Activated naive CD4-positive, alpha-beta T cell treated with anti-CD3 and anti-CD28 coated beads, Interleukin-2, amount 10 ng/mL, durations not matched to agents 7 days and 5 days (primary cell): ENCODE data around the gene TFR2.

ENCODE experiments used
- CTCF ChIA-PET: fragments of 350-600 bp; sonication (Branson Sonifier 250); formaldehyde crosslinking; loops from one replicate; lab custom pipeline; 2021; ENCODE audit warnings: antibody characterized with exemption; lab: Charles Lee
- DNase-seq: peaks from one replicate; pipeline ENCODE4 v3.0.0-alpha.2; 2020
- H3K27ac Mint-ChIP-seq: one replicate; pipeline ENCODE4 v1.8.0; 2021; ENCODE audit warnings: mild to moderate bottlenecking, moderate library complexity, mixed read lengths
- H3K27me3 Mint-ChIP-seq: one replicate; pipeline ENCODE4 v1.8.0; 2021; ENCODE audit warnings: mild to moderate bottlenecking, mixed read lengths
- H3K36me3 Mint-ChIP-seq: one replicate; pipeline ENCODE4 v1.8.0; 2021; ENCODE audit warnings: mixed read lengths
- H3K4me1 Mint-ChIP-seq: one replicate; pipeline ENCODE4 v1.8.0; 2021; ENCODE audit warnings: mixed read lengths
- H3K4me3 Mint-ChIP-seq: one replicate; pipeline ENCODE4 v1.8.0; 2021; ENCODE audit warnings: mild to moderate bottlenecking, moderate library complexity, mixed read lengths
- H3K9me3 Mint-ChIP-seq: one replicate; pipeline ENCODE4 v1.8.0; 2021; ENCODE audit warnings: mixed read lengths

Gene TFR2

DNA sequence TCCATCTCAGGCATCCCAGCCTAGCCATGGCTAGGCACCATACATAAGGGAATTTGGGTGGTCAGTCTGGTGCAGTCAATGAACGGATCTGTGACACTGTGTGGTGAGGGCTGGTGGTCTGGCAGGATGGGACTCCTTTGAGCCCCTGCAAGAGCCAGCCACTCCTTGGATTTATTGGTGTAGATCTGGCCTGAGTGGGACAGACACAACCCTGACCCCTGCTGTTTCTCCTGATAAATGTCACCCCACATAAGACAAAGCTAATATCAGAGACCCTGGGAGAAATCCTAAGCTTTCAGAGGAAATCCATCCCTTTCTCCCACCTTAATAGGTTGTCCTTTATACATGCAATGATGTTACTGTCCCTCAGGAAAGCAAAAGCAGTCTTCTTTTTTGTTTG lies 52.9 kb downstream of the TFR2 start:
- H3K4me3 Mint-ChIP-seq = peak overlapping the region; percentile 61
- CTCF ChIA-PET = interaction anchor here (0.8 to 9.1 kb wide), 13 partner anchors 11 to 456 kb away, joined by 3 to 130 read pairs (median 3); partner anchors contain the start of gene AGFG2

GRCh38 chr7:100586266-100587025 lies 54.9 kb downstream of the TFR2 start, which contains the start of gene FBXO24:
Gene FBXO24 (plus strand): TSS chr7:100586328. CDS start chr7:100586626, 298 bp downstream.
- Mint-ChIP-seq H3K4me1 (peaks cover 36% of the 10 kb centered on the region), H3K27ac (peak within 1 kb of the TSS; percentile 98), H3K9me3 (no peaks in the 10 kb centered on the region), H3K27me3 (peaks cover 30% of the 10 kb centered on the region), H3K4me3 (peak within 1 kb of the TSS; percentile 89), H3K36me3 (peaks cover 21% of the 10 kb centered on the region)
- peak; percentile 100 for DNase-seq
- CTCF ChIA-PET = interaction anchor here (0.6 to 9.1 kb wide), 11 partner anchors 11 to 527 kb away, joined by 3 to 130 read pairs (median 4); partner anchors contain the start of genes MOSPD3, POP7 and SLC12A9

More for the DNA sequence above, 52.9 kb downstream of the TFR2 start:
- Mint-ChIP-seq H3K36me3 (peaks cover 14% of the 10 kb centered on the region), H3K9me3 (no peaks in the 10 kb centered on the region), H3K4me1 (peaks cover 20% of the 10 kb centered on the region), H3K27ac (peak overlapping the region; percentile 35), H3K27me3 (peaks cover 42% of the 10 kb centered on the region)
- DNase-seq = no peak

DNA sequence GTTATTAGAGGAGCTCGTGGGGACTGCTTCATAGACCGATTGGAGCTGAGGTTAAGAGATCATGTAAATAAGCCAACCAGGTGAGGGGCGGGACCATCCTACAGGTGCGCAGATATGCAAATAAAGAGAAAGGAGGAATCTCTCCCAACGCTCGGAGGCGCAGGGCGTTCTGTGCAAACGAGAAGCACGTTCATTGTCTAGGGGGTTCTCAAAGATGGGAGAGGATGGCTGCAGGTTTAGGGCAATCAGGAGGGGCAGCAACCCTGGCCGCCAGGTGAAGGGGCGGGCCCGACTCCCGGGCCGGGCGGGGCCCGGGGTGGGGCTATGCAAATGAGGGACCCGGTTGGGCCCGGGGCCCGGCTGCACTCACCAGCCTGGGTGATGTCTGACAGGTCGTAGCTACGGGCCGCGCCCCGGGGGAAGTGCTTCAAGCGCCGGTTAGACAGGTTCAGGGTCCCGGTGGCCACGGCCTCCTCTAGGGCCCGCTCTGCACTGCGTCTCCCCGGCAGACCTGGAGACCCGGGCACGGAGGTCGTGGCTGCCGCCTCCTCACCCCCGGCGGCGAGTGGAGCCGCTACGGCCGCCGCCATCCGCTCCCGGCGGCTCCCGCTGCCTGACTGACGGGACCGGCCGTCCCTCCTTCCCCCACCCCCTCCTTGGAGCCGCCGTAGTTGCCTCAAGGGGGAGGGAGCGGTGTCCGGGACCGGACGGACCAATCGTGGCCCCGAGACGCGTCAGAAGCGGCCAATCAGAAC lies 55.7 kb downstream of the TFR2 start, which contains the start of gene LRCH4:
Gene LRCH4 (minus strand): TSS at position 619 of the 755 bp plus-strand sequence. CDS start 29 bp downstream, at position 590.
- peaks cover 21% of the 10 kb centered on the region for H3K36me3 Mint-ChIP-seq
- peak within 1 kb of the TSS; percentile 98 for H3K27ac Mint-ChIP-seq
- peak within 1 kb of the TSS; percentile 89 for H3K4me3 Mint-ChIP-seq
- no peaks in the 10 kb centered on the region for H3K9me3 Mint-ChIP-seq
- peak; percentile 75 for DNase-seq
- peaks cover 22% of the 10 kb centered on the region for H3K27me3 Mint-ChIP-seq
- H3K4me1 Mint-ChIP-seq = peaks cover 40% of the 10 kb centered on the region
- CTCF ChIA-PET = interaction anchor here (0.6 to 9.1 kb wide), 12 partner anchors 11 to 526 kb away, joined by 3 to 130 read pairs (median 4); partner anchors contain the start of genes MOSPD3, POP7, SLC12A9 and TSC22D4

GRCh38 chr7:100584683-100585510 lies 56.5 kb downstream of the TFR2 start:
- CTCF ChIA-PET = interaction anchor here (0.6 to 9.1 kb wide), 7 partner anchors 21 to 120 kb away, joined by 3 to 130 read pairs (median 3); partner anchors contain the start of genes MOSPD3, POP7 and TSC22D4
- peak overlapping the region; percentile 98 for H3K27ac Mint-ChIP-seq
- H3K27me3 Mint-ChIP-seq = peaks cover 14% of the 10 kb centered on the region
- peak; percentile 38 for DNase-seq
- no peaks in the 10 kb centered on the region for H3K9me3 Mint-ChIP-seq
- peaks cover 21% of the 10 kb centered on the region for H3K36me3 Mint-ChIP-seq
- H3K4me3 Mint-ChIP-seq = peak overlapping the region; percentile 89
- peaks cover 40% of the 10 kb centered on the region for H3K4me1 Mint-ChIP-seq

DNA sequence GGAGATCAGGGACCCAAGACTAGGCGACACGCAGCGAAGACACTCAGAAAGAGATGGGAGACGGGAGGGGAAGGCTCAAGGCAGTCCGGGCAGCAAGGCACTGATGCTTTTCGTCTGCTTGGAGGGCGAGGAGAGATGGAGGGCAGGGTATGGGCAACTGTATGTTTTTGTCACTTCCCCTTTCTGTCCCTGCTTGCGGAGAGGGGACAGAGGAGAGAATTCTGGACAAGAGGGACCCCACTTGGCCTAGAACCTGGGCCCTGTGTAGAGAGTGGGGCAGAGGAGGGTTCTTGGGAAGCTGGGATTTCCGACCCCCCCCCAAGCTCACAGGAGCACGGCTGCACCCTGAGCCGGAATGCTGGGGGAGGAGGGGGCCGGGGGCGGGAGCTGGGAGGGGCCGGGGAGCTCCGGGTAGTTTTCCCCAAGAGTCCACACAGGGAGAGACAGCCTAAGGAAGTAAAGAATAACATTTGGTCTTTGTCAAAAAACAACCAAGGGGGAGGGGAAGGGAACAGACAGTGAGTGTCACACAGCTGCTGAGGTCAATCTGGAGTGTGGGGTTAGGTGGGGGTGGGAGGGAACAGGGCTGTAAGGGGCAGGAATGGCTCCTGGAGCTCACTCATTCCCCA lies 57.2 kb downstream of the TFR2 start:
- peak overlapping the region; percentile 98 for H3K27ac Mint-ChIP-seq
- DNase-seq = no peak
- H3K9me3 Mint-ChIP-seq = no peaks in the 10 kb centered on the region
- CTCF ChIA-PET = interaction anchor here (0.9 to 9.1 kb wide), 6 partner anchors 20 to 121 kb away, joined by 3 to 130 read pairs (median 10); partner anchors contain the start of genes POP7 and TSC22D4
- peak overlapping the region; percentile 89 for H3K4me3 Mint-ChIP-seq
- H3K27me3 Mint-ChIP-seq = peaks cover 7% of the 10 kb centered on the region
- peaks cover 40% of the 10 kb centered on the region for H3K4me1 Mint-ChIP-seq
- peaks cover 21% of the 10 kb centered on the region for H3K36me3 Mint-ChIP-seq

DNA sequence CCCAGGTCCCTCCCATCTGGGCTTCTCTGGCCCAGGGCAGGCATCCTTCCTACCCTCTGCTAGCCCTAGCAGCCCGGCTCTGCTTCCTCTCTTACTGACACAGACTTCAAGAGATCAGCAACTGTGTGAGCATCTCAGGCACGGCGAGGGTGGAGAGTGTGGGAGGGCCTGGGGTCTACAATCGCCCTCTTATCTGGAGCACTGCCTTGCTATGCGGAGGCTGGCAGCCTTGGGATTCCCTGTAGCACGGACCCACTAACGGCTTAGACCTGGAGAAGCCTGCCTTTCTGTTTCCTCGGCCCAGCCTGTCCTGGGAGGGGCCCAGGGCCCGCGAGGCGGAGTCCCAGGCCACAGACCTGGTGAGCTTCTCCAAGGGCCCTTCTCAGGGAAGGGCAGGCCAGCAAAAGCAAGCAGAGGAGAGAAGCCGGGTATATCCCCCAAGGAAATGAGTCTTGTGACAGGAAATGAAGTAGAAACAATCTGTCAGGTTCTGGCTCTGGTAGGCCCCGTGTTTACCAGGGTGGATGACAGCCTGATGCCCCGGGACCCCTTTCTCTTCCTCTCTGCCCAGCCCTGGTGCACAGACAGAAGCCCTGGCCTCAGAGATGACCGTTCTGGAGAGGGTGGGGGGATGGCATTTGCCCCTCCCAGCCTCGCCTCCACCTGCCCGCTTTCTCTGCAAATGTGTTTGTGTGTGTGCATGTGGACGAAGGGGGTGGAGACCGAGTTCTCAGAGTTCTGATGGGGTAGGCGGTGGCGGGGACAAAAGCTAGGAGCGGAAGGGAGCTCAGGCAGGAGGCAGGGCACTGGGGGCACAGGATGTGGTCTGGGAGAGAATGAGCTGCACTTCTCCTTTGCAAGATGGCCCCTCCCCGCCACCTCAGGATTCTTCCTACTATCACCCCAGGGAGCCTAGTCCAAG lies 58.0 kb downstream of the TFR2 start:
- peak; percentile 90 for DNase-seq
- Mint-ChIP-seq H3K4me3 (peak overlapping the region; percentile 89), H3K27me3 (peaks cover 5% of the 10 kb centered on the region), H3K4me1 (peaks cover 38% of the 10 kb centered on the region), H3K36me3 (peaks cover 27% of the 10 kb centered on the region), H3K27ac (peak overlapping the region; percentile 98), H3K9me3 (no peaks in the 10 kb centered on the region)
- CTCF ChIA-PET = interaction anchor here (0.6 to 9.1 kb wide), 6 partner anchors 19 to 115 kb away, joined by 3 to 130 read pairs (median 4); no protein-coding TSS in a partner anchor

GRCh38 chr7:100582650-100583049 lies 58.7 kb downstream of the TFR2 start:
- peaks cover 32% of the 10 kb centered on the region for H3K4me1 Mint-ChIP-seq
- H3K27me3 Mint-ChIP-seq = peaks cover 4% of the 10 kb centered on the region
- H3K27ac Mint-ChIP-seq = peak overlapping the region; percentile 98
- H3K4me3 Mint-ChIP-seq = peak overlapping the region; percentile 89
- CTCF ChIA-PET = interaction anchor here (0.6 to 9.1 kb wide), 6 partner anchors 19 to 114 kb away, joined by 3 to 130 read pairs (median 4); no protein-coding TSS in a partner anchor
- H3K36me3 Mint-ChIP-seq = peaks cover 33% of the 10 kb centered on the region
- no peaks in the 10 kb centered on the region for H3K9me3 Mint-ChIP-seq
- no peak for DNase-seq

- DNase-seq = no peak
- Mint-ChIP-seq H3K36me3 (peaks cover 35% of the 10 kb centered on the region), H3K27me3 (peaks cover 4% of the 10 kb centered on the region), H3K4me1 (peaks cover 31% of the 10 kb centered on the region), H3K4me3 (peak overlapping the region; percentile 89), H3K27ac (peak overlapping the region; percentile 98), H3K9me3 (no peaks in the 10 kb centered on the region)
- CTCF ChIA-PET = interaction anchor here (1.7 to 9.1 kb wide), 3 partner anchors 18 to 110 kb away, joined by 4 to 130 read pairs (median 16); no protein-coding TSS in a partner anchor
These were observed 59.2 kb downstream of the TFR2 start for GRCh38 chr7:100582041-100582579.

DNA sequence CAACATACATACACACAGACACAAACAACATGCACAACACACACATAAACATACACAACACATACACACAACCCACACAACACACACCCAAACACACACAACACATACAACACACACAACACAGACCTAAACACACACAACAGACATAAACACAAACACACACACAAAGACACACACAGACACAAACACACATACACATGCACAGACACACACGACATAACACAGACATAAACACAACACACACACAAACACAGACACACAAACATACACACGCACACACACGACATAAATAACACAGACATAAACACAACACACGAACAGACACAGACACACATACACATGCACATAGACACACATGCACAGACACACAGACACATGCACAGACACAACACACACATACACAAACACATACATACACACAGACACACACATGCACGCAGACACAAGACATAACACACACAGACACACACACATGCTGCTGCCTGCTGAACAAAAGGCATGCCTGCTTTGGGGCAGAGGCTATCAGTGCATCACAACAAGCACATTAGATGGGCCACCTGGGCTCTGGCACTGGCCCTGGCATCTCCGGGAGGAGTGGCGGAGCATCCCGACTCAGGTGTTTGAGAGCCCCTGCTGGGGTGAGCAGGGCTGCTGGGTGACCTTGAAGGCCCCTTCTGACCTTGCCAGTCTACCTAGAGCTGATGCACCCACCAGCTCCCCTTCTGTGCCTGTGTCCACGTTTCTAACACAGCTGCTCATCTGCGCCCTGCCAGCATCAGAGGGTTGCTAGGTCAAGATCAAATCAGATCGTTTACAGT lies 60.7 kb downstream of the TFR2 start:
- H3K27ac Mint-ChIP-seq = no peak overlapping the region
- H3K27me3 Mint-ChIP-seq = no peaks in the 10 kb centered on the region
- H3K9me3 Mint-ChIP-seq = no peaks in the 10 kb centered on the region
- no peak overlapping the region for H3K4me3 Mint-ChIP-seq
- no peak for DNase-seq
- H3K4me1 Mint-ChIP-seq = peaks cover 26% of the 10 kb centered on the region
- CTCF ChIA-PET = no interaction called here
- H3K36me3 Mint-ChIP-seq = peaks cover 39% of the 10 kb centered on the region

GRCh38 chr7:100578246-100579183 lies 62.8 kb downstream of the TFR2 start:
- Mint-ChIP-seq H3K9me3 (no peaks in the 10 kb centered on the region), H3K27ac (peak overlapping the region; percentile 33), H3K36me3 (peaks cover 36% of the 10 kb centered on the region), H3K4me1 (peaks cover 21% of the 10 kb centered on the region), H3K27me3 (no peaks in the 10 kb centered on the region), H3K4me3 (no peak overlapping the region)
- CTCF ChIA-PET = interaction anchor here (1.0 to 1.7 kb wide), 3 partner anchors 14 to 96 kb away, joined by 4 to 6 read pairs (median 5); no protein-coding TSS in a partner anchor
- no peak for DNase-seq
